Measurements from ENCODE around the gene IQSEC3. TPM values are rescaled to one million over a fixed set of nuclear protein-coding genes. Genes with fewer than 3 reads are reported as not detected.

IQSEC3 gene
- polyA plus RNA-seq, 1 donor from 2014 or later: 2.4 TPM

GRCh38 chr12:220491-220890, 153.9 kb downstream of the IQSEC3 start:
- Histone ChIP-seq H3K9me3 (ENCODE audit: low read length) (no peaks in the 10 kb centered on the region), H3K9me2 (ENCODE audit: insufficient read depth, low read length) (no peaks in the 10 kb centered on the region), H3K4me3 (ENCODE audit: low read length) (no peak overlapping the region), H3F3A (ENCODE audit: insufficient read depth, low read length, poor library complexity, severe bottlenecking) (no peaks in the 10 kb centered on the region), H3K4me2 (ENCODE audit: low read length) (no peak overlapping the region), H3K36me3 (ENCODE audit: insufficient read depth, low read length) (no peaks in the 10 kb centered on the region), H3K9ac (ENCODE audit: low read length) (no peak overlapping the region), H4K20me1 (ENCODE audit: insufficient read depth) (no peaks in the 10 kb centered on the region), H3K79me2 (replicated peaks; ENCODE audit: insufficient read depth, low read length) (no peaks in the 10 kb centered on the region), H2AFZ (ENCODE audit: low read depth, low read length) (no peak overlapping the region), H3K27ac (ENCODE audit: low read length) (no peak overlapping the region), H3K27me3 (ENCODE audit: insufficient read depth, low read depth, low read length) (no peaks in the 10 kb centered on the region)
- TF ChIP-seq RAD21 (conservative IDR thresholded peaks at IDR 0.05) (no peak), EZH2 (IDR thresholded peaks at IDR 0.05; ENCODE audit: borderline replicate concordance, insufficient read depth, low read length, poor library complexity, severe bottlenecking) (no peak), POLR2AphosphoS5 (IDR thresholded peaks at IDR 0.05) (no peak), SMC3 (conservative IDR thresholded peaks at IDR 0.05; ENCODE audit: poor library complexity) (no peak), CTCF (IDR thresholded peaks at IDR 0.05; ENCODE audit: poor library complexity, severe bottlenecking) (no peak), REST (IDR thresholded peaks at IDR 0.05; ENCODE audit: borderline replicate concordance) (no peak), TAF1 (IDR thresholded peaks at IDR 0.05; ENCODE audit: low read depth) (no peak), EP300 (conservative IDR thresholded peaks at IDR 0.05; ENCODE audit: poor library complexity, severe bottlenecking) (no peak), MXI1 (conservative IDR thresholded peaks at IDR 0.05; ENCODE audit: poor library complexity, severe bottlenecking) (no peak)

GRCh38 chr12:220946-221550, 154.5 kb downstream of the IQSEC3 start:
- Histone ChIP-seq H3K79me2 (replicated peaks; ENCODE audit: insufficient read depth, low read length) (no peaks in the 10 kb centered on the region), H3K27ac (ENCODE audit: low read length) (no peak overlapping the region), H3K4me3 (ENCODE audit: low read length) (no peak overlapping the region), H3F3A (ENCODE audit: insufficient read depth, low read length, poor library complexity, severe bottlenecking) (no peaks in the 10 kb centered on the region), H3K36me3 (ENCODE audit: insufficient read depth, low read length) (no peaks in the 10 kb centered on the region), H4K20me1 (ENCODE audit: insufficient read depth) (no peaks in the 10 kb centered on the region), H3K9me3 (ENCODE audit: low read length) (no peaks in the 10 kb centered on the region), H2AFZ (ENCODE audit: low read depth, low read length) (no peak overlapping the region), H3K9ac (ENCODE audit: low read length) (no peak overlapping the region), H3K27me3 (ENCODE audit: insufficient read depth, low read depth, low read length) (no peaks in the 10 kb centered on the region), H3K4me2 (ENCODE audit: low read length) (no peak overlapping the region), H3K9me2 (ENCODE audit: insufficient read depth, low read length) (no peaks in the 10 kb centered on the region)
- no peak for TF ChIP-seq CTCF (IDR thresholded peaks at IDR 0.05; ENCODE audit: poor library complexity, severe bottlenecking)
- no peak for TF ChIP-seq POLR2AphosphoS5 (IDR thresholded peaks at IDR 0.05)
- TF ChIP-seq REST (IDR thresholded peaks at IDR 0.05; ENCODE audit: borderline replicate concordance): no peak
- TF ChIP-seq SMC3 (conservative IDR thresholded peaks at IDR 0.05; ENCODE audit: poor library complexity): no peak
- no peak for TF ChIP-seq RAD21 (conservative IDR thresholded peaks at IDR 0.05)
- TF ChIP-seq EP300 (conservative IDR thresholded peaks at IDR 0.05; ENCODE audit: poor library complexity, severe bottlenecking): no peak
- no peak for TF ChIP-seq MXI1 (conservative IDR thresholded peaks at IDR 0.05; ENCODE audit: poor library complexity, severe bottlenecking)
- TF ChIP-seq EZH2 (IDR thresholded peaks at IDR 0.05; ENCODE audit: borderline replicate concordance, insufficient read depth, low read length, poor library complexity, severe bottlenecking): no peak
- TF ChIP-seq TAF1 (IDR thresholded peaks at IDR 0.05; ENCODE audit: low read depth): no peak

Data from neural cell (in vitro differentiated cells).